ENCODE measurements around the gene BRK1.
A peak's percentile ranks its signal among the peaks of the same experiment; 100 is the strongest.
"Not testable (repeated sequence)": the region's sequence is repeated elsewhere in the genome, so short reads cannot be mapped to it uniquely, and the experiment has no call there.

BRK1 gene

GRCh38 chr3:10149226-10149625 is 33.8 kb downstream of the BRK1 start:
- DNase-seq = no peak

- no peak for DNase-seq
Observed at GRCh38 chr3:10150987-10151386, 35.5 kb downstream of the BRK1 start.

- DNase-seq = no peak
Observed at GRCh38 chr3:10154335-10155122, 39.1 kb downstream of the BRK1 start.

GRCh38 chr3:10155123-10155472 is 39.6 kb downstream of the BRK1 start:
- no peak for DNase-seq

GRCh38 chr3:10155658-10156057 is 40.2 kb downstream of the BRK1 start:
- DNase-seq = no peak

GRCh38 chr3:10157031-10157430 is 41.6 kb downstream of the BRK1 start:
- DNase-seq = no peak

GRCh38 chr3:10158555-10158954 is 43.1 kb downstream of the BRK1 start:
- not testable (repeated sequence) for DNase-seq

- DNase-seq = no peak
Observed at GRCh38 chr3:10160346-10160745, 44.9 kb downstream of the BRK1 start.

- DNase-seq = no peak
Observed at GRCh38 chr3:10160925-10161324, 45.5 kb downstream of the BRK1 start.

- no peak for DNase-seq
Observed at GRCh38 chr3:10162185-10162584, 46.7 kb downstream of the BRK1 start.

GRCh38 chr3:10164201-10164545 is 48.7 kb downstream of the BRK1 start:
- not testable (repeated sequence) for DNase-seq

GRCh38 chr3:10164546-10165393 is 49.3 kb downstream of the BRK1 start, which contains the start of gene IRAK2:
IRAK2 (plus strand) TSS chr3:10164919; CDS start chr3:10164955, 36 bp downstream.
- DNase-seq = peak; percentile 64

- no peak for DNase-seq
Observed at GRCh38 chr3:10166213-10166604, 50.7 kb downstream of the BRK1 start.

GRCh38 chr3:10169000-10169496 is 53.6 kb downstream of the BRK1 start:
- no peak for DNase-seq

GRCh38 chr3:10170915-10171478 is 55.5 kb downstream of the BRK1 start:
- no peak for DNase-seq

- no peak for DNase-seq
Observed at GRCh38 chr3:10173095-10173925, 57.8 kb downstream of the BRK1 start.

- DNase-seq = no peak
Observed at GRCh38 chr3:10173926-10174435, 58.5 kb downstream of the BRK1 start.

- not testable (repeated sequence) for DNase-seq
Observed at GRCh38 chr3:10175334-10175733, 59.9 kb downstream of the BRK1 start.

GRCh38 chr3:10176150-10176549 is 60.7 kb downstream of the BRK1 start:
- DNase-seq = not testable (repeated sequence)
